ENCODE data around the gene PLA2G4B.
"Not testable (repeated sequence)": the region's sequence is repeated elsewhere in the genome, so short reads cannot be mapped to it uniquely, and the experiment has no call there.

The PLA2G4B gene

GRCh38 chr15:41827880-41828806 lies 10.5 kb upstream of the PLA2G4B start, which contains the start of gene JMJD7:
Gene JMJD7, plus strand, starts transcription at chr15:41828092. Its CDS starts 33 bp downstream, at chr15:41828125.
- DNase-seq: peak; percentile 92

GRCh38 chr15:41828807-41829141 lies 9.9 kb upstream of the PLA2G4B start:
- DNase-seq: no peak

- DNase-seq: no peak
Measured at GRCh38 chr15:41829959-41830646, 8.5 kb upstream of the PLA2G4B start.

- DNase-seq: not testable (repeated sequence)
Measured at GRCh38 chr15:41831291-41831690, 7.4 kb upstream of the PLA2G4B start.

GRCh38 chr15:41832208-41832607 lies 6.4 kb upstream of the PLA2G4B start:
- DNase-seq: no peak

- no peak for DNase-seq
Measured at GRCh38 chr15:41832875-41833274, 5.8 kb upstream of the PLA2G4B start.

GRCh38 chr15:41834096-41834495 lies 4.6 kb upstream of the PLA2G4B start:
- no peak for DNase-seq

GRCh38 chr15:41836073-41836472 lies 2.6 kb upstream of the PLA2G4B start:
- no peak for DNase-seq

- no peak for DNase-seq
Measured at GRCh38 chr15:41836713-41837454, 1.8 kb upstream of the PLA2G4B start.

- no peak for DNase-seq
Measured at GRCh38 chr15:41839781-41840491, 1.3 kb downstream of the PLA2G4B start.

- no peak for DNase-seq
Measured at GRCh38 chr15:41840673-41841072, 2.0 kb downstream of the PLA2G4B start.

- DNase-seq: no peak
Measured at GRCh38 chr15:41841131-41841530, 2.5 kb downstream of the PLA2G4B start.

- DNase-seq: no peak
Measured at GRCh38 chr15:41842229-41842628, 3.6 kb downstream of the PLA2G4B start.

GRCh38 chr15:41843571-41843970 lies 4.9 kb downstream of the PLA2G4B start:
- DNase-seq: no peak

- DNase-seq: no peak
Measured at GRCh38 chr15:41844814-41845213, 6.2 kb downstream of the PLA2G4B start.

- DNase-seq: no peak
Measured at GRCh38 chr15:41847206-41847605, 8.6 kb downstream of the PLA2G4B start.

- no peak for DNase-seq
Measured at GRCh38 chr15:41847981-41848380, 9.3 kb downstream of the PLA2G4B start.

GRCh38 chr15:41848631-41849030 lies 10.0 kb downstream of the PLA2G4B start:
- DNase-seq: no peak

- no peak for DNase-seq
Measured at GRCh38 chr15:41849204-41849603, 10.6 kb downstream of the PLA2G4B start.

GRCh38 chr15:41849861-41850260 lies 11.2 kb downstream of the PLA2G4B start:
- DNase-seq: no peak

- DNase-seq: no peak
Measured at GRCh38 chr15:41850482-41851166, 12.0 kb downstream of the PLA2G4B start.

- DNase-seq: no peak
Measured at GRCh38 chr15:41851167-41851523, 12.5 kb downstream of the PLA2G4B start.
